HG03439 (cell line): ENCODE measurements around the gene RABGAP1L.

Experiments used
- ATAC-seq: cut with Tn5 transposase; IDR thresholded peaks from one replicate; pipeline ENCODE4 v1.9.1; 2021; ENCODE audit warnings: mild to moderate bottlenecking, moderate library complexity; ENCODE audit not compliant: unreplicated experiment

The RABGAP1L gene

DNA sequence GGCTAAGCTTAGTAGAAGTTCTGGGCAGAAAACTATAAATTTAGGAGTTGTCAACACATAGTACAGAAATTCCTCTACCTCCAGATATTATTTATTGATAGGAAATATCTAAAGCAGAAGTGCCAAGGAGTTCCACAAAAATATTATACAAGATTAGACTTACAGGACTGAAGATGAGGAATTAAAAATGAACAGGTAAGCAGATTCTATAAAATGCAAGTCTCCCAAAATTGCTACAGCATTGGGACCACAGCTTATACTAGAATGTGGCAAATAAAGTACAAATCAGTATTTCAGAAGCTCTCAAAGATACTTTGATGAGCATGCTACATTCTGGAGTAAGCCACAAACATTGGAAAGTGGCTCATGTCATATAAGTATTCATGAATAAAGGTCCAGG is 790.3 kb downstream of the RABGAP1L start:
- ATAC-seq: no peak

DNA sequence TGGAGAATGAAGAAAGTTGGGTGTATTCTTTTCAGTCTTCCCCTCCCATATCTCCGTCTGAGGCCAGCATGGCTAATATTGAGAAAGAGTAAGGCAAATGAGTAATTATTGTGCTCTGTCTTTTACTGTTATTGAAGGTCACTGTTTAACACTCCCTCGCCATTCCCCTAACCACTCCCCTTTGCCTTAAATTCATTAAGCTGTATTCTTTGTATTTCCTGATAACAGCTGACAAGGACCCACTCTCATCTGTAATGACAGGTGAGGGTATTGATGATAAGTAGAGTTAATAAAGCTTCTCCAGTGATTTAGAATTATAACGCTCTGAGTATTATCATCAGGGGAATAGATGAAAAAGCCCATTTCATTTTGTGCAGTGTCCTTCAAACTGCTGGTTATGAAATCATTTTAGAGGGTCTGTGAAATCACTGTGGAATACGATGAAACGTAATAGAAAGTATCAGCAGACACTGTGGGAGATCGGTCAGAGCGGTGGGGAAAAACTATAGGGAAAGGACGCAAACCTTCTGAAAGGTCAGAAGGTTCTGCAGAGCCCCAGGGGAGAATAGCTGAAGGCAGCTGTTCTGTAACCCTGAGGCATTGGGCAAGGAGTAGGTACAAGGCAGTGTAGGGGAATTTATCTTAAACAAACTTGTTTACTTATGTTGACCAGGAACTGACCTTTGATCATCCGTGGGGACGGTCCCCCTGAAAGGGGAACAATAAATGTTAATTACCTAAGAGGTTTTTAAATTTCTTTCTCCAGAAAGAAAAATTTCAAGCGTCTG is 794.2 kb downstream of the RABGAP1L start:
- no peak for ATAC-seq

DNA sequence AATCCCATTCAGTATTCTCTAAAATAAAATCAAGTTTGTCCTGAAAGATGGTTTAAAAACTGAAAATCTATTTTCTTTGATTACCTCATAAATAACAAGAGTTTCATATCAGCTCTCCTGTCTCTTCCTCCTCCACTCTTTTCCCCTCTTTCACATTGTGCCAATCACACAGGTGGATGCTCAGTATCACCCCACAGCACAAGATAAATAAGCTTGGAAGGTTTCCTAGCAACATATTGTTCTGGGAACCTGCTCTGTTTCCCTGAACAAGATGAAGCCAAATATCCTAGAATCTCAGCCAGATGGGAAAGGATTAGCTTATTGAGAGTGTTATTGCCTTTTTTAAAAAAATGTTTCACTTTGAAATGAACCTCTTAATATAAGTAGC is 794.7 kb downstream of the RABGAP1L start:
- no peak for ATAC-seq

DNA sequence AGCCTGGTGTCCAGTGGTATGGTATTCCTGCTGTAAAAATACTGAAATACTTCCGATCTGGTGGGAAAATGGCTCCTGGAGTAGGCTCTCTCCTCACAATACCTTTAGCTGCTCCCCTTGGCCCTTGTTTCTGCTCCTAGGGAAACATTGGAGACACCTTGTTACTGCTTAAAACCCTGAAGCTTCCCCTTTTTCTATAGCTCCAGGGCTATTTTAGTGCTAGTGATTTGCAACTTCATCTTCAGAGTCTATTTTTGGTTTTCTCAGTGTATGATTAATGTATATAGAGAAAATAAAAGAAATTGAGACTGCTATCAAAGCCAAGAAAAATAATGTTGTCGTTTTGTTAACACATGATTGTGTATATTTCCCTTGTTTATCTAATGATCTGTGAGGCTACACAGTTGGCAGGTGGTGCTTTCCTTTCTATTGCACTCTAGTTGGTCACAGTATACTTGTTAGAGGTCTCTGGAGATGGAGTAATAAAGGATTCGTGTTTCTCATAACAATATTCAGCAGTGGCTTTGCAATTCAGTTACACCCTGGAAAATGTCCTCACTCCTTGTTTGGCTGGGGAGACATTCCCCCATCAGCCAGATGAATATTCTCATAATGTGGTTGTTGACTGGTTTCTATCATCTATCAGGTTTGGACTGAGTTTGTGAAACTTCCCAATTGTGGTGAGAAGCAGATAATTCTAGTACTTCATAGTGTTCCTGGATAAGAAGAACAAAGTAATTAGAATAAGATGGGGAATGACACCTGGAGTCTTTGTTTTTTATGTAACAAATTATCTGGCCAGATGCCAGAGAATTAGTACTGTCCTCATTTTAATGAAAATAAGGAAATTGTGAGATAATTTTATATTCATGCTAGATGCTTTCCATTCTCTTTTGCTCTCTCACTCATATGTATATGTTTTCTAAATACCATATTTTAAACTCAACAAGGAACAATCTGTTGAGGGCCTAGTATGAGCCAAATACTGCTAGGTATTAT is 795.6 kb downstream of the RABGAP1L start:
- ATAC-seq: no peak

DNA sequence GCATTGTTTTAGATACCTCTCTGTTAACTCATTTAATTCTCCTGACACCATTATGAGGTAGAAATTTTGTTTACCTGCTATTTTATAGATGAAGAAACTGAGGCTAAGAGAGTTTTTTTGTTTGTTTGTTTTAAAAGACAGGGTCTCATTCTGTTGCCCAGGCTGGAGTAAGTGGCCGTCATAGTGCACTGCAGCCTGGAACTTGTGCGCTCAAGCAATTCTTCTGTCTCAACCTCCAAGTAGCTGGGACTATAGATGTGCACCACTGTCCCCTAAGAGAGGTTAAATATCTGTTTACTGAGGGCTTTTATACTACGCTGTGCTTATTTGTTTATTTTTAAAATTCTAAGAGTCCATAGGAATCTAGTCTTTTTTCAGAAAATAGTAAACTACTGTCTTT is 796.8 kb downstream of the RABGAP1L start:
- no peak for ATAC-seq

DNA sequence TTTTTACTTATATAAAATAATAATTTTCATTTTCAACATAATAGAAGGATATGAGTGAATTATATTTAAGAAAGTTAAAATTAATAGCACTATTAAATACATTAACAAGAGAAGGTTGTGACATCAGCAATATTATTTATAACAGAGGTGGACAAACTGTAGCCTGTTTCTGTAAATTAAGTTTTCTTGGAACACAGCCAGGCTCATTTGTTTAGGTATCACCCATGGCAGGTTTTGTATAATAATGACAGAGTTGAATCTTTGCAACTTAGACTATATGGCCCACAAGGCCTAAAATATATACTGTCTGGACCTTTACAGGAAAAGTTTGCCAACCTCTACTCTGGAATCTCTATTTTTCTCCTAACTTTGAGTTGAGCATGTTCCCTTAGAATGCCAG is 797.7 kb downstream of the RABGAP1L start:
- no peak for ATAC-seq

DNA sequence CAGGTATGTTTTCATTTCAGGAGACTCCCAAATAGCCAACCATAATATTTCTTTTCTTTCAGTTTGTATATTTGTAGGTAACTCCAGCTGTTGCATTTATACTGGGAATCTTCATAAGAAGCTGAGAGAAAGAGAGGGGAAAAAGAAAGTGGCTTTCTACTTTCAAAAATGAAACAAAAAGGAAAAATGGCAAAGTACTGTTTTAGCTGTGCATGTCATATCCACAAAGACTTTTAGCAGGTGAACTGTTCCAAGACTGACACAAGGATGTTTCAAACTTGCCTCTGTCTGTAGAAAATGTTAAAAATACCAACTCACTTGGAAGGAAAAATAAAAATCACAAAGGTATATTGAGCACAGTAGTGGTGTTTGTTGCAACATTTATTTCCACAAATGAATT is 798.5 kb downstream of the RABGAP1L start:
- no peak for ATAC-seq

DNA sequence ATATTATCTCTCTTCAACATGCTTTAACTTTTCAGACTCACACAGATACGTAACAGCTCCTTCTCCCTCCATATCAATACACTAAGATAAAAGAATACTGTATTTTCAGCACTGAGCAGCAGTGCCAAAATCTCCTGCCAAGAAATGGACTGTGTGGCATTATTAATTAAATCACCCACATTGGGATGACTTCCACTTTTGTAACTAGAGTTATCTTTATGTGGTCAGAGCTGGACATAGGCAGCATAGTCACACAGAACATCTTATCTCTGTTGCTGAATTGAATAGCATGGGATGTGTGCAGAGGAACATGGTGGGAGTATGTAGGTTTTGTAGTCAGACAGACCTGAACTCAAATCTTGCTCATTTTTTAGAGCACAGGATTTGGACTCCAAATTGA is 799.1 kb downstream of the RABGAP1L start:
- ATAC-seq: no peak

DNA sequence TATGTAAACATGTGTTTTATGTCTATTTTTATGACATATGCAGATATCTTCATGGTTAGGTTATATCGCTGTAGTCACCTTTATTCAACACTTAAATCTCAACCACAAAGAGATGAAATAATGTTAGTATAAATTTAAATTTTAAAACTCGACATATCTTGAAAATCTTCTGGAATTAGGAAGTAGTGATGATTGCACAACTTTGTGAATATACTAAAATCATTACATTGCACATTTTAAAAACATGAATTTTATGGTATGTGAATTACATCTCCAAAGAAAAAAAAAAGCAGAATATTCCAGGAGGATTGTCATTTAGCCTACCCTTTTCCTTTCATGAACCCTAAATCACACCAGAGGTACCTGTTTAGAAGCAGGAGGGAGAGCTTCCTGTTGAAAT is 801.0 kb downstream of the RABGAP1L start:
- ATAC-seq: no peak

DNA sequence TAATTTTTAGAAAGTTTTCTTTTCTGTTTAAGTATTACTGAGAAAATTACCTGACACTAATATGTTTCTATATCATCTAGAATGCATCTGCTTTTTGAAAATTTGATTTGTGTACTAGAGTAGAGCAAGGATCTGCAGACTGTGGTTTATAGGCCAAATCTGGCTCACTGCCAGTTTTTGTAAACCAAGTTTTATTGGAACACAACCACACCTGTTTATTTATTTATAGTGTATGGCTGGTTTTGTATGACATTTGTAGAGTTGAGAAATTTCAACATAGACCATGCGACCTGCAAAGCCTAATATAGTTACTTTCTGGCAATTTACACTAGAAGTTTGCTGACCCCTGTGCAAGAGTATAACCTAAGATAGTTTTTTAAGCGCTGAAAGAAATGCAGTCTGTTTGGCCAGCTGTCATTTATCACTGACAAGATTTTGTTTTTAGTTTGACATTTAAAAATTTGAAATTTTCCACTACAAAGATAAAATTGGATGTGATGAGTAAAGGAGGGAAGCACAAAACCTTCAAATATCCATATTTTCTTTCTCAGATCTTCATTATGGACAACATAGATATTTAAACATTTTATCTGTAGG is 804.3 kb downstream of the RABGAP1L start:
- no peak for ATAC-seq

DNA sequence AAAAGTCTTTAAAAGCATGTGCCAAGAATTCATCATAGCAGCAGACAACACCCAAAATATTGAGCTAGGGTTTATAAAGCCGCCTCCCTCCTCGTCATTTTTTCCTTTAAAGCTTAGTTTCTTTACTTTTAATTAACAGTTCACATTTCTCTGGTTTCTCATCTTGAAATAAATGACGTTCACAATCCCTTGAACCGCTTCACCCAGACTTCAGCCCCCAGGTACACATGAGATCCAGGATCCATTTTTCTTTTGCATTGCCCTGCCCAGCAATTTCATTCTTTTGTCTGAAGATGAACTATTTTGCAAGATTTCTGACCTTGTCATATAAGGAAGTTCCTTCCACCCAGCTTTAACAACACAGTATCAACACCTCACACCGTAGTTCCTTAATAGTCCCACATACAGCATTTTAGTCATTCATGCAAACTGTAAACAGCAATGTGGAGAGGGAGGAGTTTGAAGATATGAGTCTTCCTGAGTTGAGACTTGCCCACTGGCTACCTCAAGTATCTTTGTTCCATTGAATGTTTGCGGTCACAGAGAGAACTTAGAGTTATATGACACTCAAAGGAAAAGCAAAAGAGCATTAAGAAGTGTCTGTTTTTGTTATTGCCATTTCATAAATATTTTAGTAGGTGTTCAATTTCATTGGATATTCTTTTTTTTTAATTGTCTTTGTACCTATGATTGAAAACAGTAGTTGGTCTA is 805.1 kb downstream of the RABGAP1L start:
- no peak for ATAC-seq

DNA sequence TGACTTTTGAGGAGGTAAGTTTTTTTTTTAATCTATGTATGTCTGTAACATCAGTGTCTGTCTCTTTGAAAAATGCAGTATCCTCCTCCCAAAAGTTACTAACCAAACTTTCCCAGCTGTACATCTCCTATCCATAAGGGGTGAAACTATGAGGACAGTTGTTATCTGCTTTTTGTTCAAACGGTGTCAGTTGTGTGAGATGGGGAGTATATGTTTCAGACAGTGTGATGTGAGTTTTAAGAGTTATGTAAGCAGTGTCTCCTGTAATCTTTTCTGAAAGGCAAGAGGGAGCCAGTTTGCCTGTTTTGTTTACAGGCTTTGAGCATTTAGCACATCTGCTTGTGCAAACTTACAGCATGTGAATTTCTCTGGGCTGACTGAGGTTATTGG is 805.6 kb downstream of the RABGAP1L start:
- ATAC-seq: no peak

DNA sequence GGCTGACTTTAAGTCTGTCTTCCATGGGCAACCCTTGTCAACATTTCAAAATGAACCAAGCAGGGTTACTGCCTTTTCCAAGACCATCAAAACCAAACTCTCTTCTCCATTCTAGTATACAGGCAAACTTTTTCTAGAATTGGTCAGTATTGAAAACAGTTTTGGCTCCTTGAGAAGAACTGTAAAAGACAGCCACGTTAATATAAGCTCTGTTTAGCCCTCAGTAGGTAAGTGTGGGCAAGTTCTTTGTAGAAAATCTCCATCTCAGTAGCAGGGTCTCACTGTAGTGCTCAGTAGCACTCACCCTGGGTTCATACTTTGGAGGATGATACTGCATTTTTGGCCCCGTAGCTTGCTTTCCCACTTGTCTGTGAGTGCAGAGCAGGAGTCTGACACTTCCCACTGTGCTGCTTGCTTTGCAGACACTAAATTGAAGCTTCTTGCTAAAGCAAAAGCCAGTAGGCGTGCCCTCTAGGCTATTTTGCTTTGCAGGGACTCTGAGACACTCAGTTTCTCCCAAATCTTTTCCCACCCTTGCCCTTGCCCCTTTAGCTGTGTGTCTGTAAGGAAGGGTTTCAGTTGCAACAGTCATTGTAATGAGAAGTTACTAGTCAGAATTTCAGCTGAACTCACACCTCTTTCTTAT is 806.2 kb downstream of the RABGAP1L start:
- no peak for ATAC-seq

DNA sequence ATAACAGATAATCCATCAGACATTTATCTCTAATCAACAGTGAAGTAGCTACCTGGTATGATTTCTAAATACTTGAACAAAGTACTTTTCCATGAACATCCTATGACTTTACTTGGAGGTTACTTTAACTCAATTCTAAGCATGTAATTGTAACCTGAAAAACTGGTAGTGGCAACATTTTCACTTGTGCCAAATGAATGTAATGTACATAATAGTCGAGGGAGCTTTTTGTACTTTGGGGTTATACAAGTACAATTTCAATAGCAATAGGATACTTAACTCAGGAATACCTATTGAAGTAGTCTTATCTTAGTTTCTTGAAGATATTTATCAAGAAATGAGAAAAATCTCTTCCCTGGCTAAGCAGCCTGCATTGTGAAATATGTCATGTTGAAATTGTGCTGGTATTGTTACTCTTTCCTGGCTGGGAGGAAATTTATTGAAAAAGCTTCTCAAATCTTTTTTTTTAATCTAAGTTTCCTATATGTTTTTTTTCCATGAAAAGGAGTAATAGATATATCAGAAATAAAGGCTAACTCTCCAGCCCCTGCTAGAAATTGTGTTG is 806.8 kb downstream of the RABGAP1L start:
- ATAC-seq: no peak

DNA sequence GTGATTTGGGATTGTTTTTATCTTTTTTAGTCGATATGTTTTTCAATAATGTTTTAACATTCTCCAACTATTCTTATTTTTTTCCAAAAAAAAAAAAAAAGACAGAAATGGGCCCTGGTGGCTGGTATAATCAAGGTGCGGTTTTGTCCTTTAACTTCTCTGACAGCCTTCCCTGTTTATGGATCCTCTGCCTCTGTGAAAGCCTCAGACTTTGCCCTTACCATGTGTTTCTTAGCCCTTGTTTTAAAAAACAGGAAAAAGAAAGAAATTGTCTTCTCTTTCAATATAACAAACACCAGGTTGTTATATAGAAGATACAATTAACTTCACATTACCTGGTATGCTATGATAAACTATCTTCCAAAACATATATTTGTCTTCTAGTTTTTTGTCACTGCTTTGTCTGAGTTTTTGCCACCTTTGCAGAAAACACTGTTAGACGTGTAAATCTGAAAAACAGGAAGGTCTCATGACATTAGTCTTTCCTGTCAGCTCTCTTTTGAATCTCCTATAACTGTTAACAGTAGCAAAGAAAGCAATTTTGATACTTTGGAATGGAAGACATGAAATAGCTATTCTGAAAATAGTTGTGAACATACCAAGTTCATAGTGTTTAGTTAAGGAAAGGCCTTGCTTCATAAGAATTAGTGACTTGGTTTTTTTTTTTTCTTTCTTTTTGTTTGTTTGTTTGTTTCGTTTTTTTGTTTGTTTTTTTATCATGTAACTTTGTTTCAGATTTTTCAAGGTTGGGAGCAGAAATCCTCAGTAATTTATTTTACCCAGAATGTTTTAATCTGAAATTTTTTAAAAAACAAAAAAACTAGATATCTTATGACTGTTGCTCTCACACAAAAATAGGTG is 808.8 kb downstream of the RABGAP1L start:
- ATAC-seq: no peak

DNA sequence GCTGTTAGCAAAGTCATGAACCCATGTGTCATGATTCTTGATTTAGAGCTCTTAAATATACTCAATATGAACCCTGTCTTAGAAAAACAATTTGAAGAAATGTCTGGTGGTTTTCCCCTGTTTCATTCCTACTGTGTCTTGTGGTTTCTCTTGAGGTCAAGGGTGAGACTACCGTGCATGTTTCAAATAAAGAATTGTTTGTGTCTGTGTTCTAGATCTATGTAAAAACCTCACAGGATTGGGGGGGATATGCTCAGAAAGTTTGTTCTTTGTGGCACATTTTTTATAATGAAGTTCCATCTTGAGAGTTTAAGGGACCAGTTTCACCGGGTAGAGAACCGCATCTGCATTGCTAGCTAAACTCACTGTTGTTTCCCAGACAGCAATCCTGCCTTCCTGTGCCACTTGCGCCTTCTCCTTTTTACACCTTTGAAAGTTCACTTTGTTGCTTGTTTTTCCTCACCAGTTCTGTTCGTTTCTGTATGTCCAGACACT is 809.5 kb downstream of the RABGAP1L start:
- ATAC-seq: peak; percentile 62

DNA sequence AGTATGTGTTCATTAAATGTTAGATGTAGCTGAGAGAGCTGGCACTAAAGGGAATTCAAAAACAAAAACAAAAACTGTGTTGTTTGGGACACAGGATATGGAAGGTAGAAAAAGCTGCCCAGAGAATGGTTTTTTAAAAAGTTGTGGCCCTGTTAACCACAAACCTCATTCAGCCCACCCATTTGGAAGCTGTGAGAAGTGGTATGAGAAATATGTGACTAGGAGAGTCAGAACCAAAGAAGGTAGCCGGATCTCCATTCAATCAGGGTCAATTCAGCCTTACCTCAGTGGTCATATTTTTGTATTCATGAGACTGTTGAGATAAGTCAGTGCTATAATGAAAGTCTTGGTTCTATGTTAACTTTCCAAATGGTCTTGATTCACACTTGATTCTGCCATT is 810.7 kb downstream of the RABGAP1L start:
- no peak for ATAC-seq

DNA sequence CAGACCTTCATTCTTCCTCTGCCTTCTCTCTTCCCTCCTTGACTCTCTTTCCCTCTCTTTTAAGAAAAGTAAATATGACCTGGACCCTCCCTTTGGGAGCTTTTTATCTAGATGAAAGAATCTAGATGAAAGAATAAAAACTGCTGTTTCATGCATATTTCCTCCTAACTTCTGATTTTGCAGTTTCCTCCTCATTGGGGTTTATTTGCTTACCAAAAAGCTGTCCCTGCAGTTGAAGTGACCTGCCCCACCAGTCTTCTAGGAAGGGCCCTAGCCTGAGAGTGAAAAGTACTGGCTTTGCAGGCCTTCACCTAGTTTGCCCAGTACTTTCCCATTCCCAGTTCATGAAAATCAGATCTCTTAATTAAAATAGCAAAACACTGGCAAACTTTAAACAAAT is 812.1 kb downstream of the RABGAP1L start:
- ATAC-seq: no peak

DNA sequence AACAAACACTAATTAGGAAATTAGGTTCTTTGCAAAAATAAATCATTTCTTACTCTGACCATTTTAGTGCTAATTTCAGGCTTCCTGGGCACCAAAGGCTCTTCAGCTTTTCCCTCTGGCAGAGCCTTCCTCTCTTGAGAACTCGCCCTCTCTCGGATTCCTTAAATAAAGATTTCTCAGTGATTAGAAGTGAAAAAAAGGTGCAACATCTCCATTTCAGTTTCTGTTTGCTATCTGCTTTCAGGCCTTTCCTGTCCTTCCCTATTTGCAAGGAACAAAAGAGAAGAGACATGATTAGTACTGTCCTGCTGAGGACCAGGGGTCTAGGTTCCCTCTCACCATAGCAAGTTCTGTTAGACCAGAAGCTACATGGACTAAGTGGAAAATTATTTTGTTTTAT is 812.6 kb downstream of the RABGAP1L start:
- ATAC-seq: no peak
